Activated naive CD8-positive, alpha-beta T cell treated with anti-CD3 and anti-CD28 coated beads, Interleukin-2, amount 10 ng/mL, durations not matched to agents 7 days and 5 days (primary cell): ENCODE measurements around the gene IL3. TPM values are rescaled to one million over a fixed set of nuclear protein-coding genes. Genes with fewer than 3 reads are reported as not detected.

Experiments
- total RNA-seq, 2 experiments: library from RNA; stranded (reverse); gene quantifications; one replicate each; pipeline ENCODE4 v1.2.3, GENCODE V29; 2021

Gene IL3
- total RNA-seq, 2 experiments from 2014 or later, result not detected

Other genes with a start within 250 kb of the IL3 start
- gene MEIKIN, start 115.0 kb upstream of the IL3 start, total RNA-seq, result 1 to 10 TPM in 1 of 2 experiments, under 1 TPM in 1; 0.55 to 1.2 TPM
- gene ACSL6, start 49.0 kb upstream of the IL3 start, total RNA-seq, result 10 to 100 TPM; 31.5 to 34.6 TPM
- gene CSF2, start 13.1 kb downstream of the IL3 start, total RNA-seq, result 1 to 10 TPM; 1.1 to 1.4 TPM
- gene P4HA2, start 167.2 kb downstream of the IL3 start, total RNA-seq, result 10 to 100 TPM; 10.1 to 10.7 TPM
- under 1 TPM in 1 of 2 experiments, not detected in 1; 0.64 TPM for gene PDLIM4, start 197.0 kb downstream of the IL3 start, total RNA-seq
- under 1 TPM in 1 of 2 experiments, not detected in 1; 0.14 TPM for gene SLC22A4, start 233.7 kb downstream of the IL3 start, total RNA-seq